Tibial nerve (tissue), 4 donors: ENCODE data around the gene DMAP1.

Source experiments
- CTCF ChIP-seq, 5 experiments: fragments of 200-600 bp in 3 of 5; fragments of 450-650 bp in 2 of 5; sonication (generic) in 3 of 5; IDR thresholded peaks; one replicate each; pipeline ENCODE4 v1.5.1; 2016 to 2019; ENCODE audit warnings: antibody characterized with exemption in 5 of 5, mild to moderate bottlenecking in 3 of 5, moderate library complexity in 2 of 5
- EP300 ChIP-seq, 2 donors: sonication (generic); formaldehyde crosslinking; IDR thresholded peaks; one replicate each; pipeline ENCODE4 v1.6.1; 2017; ENCODE audit warnings: antibody characterized with exemption in 2 of 2, mild to moderate bottlenecking in 1 of 2
- POLR2A ChIP-seq, 2 donors: fragments of 450-650 bp; IDR thresholded peaks; one replicate each; pipeline ENCODE4 v1.6.1; 2017; ENCODE audit warnings: antibody characterized with exemption in 2 of 2, mild to moderate bottlenecking in 2 of 2, moderate library complexity in 2 of 2

GRCh38 chr1:44260792-44261170 is 47.5 kb downstream of the DMAP1 start:
- TF ChIP-seq CTCF (IDR thresholded peaks at IDR 0.05) (no peak), EP300 (IDR thresholded peaks at IDR 0.05) (no peak), POLR2A (IDR thresholded peaks at IDR 0.05) (no peak)
